GM21825 (cell line): ENCODE data around the gene TMEM150C.

Source experiments
- ATAC-seq: cut with Tn5 transposase; IDR thresholded peaks from one replicate; pipeline ENCODE4 v1.9.1; 2021; ENCODE audit warnings: mild to moderate bottlenecking, moderate library complexity; ENCODE audit not compliant: unreplicated experiment

Gene TMEM150C

DNA sequence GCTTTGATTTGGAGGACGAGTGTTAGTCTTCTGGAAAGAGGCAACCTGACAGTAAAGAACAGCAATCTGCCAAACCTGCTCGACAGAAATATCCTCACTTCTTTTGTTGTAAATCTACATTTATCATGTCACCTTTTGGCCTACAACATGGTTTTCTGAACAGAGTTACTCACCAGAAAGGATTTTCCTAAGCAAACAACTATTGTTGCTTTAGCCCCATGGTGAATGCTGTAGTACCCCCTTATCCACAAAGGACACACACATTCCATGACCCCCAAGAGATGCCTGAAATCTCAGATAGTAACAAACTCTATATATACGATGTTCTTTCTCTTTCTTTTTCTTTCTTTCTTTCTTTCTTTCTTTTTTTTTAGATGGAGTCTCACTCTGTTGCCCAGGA, 42.7 kb downstream of the TMEM150C start:
- no peak for ATAC-seq

DNA sequence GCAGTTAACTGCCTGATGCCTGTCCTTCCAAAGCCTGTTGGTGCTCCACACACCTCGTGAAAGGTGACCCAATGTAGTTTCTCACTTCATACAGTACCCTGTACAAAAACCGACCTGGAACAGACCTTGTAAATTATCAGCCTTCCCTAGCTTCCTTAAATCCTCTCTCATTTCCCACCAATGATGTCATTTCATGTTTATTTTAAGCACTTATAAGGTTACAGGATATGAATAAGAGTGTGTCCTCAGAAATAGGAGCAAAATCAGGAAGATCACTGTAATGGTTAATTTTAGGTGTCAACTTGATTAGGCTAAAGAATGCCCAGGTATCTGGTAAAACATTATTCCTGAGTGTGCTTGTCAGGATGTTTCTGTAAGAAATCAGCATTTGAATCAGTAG, 44.7 kb downstream of the TMEM150C start:
- no peak for ATAC-seq

DNA sequence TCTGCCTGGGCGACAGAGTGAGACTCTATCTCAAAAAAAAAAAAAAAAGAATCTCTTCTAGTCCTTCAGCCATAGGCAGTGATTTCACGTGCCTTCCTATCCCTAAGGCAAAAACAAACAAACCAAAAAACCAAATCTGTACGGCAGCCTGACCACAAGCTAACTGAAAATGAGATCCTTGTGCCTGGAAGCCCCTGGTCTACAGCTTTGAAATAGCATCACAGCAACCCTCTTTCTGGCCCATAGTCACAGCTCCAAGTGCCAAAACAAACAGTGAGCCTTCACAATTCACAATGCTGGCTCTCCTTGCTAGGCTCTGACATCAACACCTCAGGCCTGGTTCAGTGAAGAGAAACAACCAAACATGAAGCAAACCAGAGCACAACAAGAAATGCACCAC, 46.1 kb downstream of the TMEM150C start:
- no peak for ATAC-seq

DNA sequence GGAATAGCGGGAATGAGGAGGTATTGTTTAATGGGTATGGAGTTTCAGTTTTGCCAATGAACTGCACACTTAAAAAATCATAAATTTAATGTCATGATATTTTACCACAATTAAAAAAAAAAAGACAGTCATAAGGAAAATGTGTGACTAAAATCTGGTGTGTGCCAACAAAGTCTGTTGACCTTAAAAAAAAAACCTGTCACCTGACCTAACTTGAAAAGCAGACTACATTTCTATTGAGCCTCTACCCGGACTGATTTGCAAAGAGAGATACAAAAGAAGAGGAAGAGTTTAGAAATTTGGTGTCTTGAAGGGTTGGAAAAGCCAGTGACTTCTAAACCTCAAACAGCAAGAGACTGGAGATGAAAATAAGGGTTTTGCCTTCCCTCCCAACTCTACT, 48.4 kb downstream of the TMEM150C start:
- ATAC-seq: no peak

DNA sequence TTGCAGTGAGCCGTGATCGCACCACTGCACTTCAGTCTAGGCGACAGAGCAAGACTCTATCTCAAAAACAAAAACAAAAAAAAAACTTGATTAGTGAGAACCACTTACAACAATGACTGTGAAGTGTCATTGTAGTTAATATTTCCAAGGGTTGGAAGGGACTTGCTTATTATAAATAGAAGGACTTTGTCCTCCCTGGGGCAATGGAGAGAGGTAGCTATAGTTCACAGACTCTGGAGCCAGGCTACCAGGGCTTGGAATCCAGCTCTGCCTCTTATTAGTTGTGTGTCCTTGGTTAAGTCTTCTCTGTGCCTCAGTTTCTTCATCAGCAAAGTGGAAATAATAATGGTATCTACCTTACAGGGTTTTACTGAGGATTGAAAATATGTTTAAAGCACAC, 51.6 kb downstream of the TMEM150C start:
- ATAC-seq: no peak

DNA sequence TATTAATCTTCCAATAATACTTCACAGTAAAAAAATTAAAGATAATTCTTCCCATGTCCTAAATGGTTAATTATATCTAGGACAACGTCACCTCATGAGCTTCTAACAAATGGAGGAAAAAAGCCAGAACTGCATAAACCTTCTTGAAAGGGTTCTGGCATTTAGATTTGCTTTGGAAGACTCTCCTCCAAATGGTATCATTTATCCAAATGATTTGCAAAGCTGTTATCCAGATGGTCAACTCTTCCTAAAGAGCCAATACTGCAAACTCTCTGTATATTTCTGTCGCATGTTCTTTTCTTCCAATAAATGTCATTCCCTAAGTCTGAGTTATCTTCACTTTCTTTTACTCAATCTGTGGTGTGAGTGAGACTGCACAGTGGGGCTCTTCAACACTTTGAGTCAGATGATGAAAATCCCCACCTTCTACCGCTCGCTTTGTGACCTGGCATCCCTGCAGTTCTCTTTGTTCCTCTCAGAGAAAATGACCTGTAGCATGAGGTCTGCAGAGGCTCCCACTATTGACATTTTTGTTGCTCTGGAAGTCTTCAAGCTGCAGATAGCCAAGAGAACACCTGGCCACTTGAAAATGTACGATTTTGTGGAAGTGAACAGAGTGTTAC, 52.9 kb downstream of the TMEM150C start:
- no peak for ATAC-seq

DNA sequence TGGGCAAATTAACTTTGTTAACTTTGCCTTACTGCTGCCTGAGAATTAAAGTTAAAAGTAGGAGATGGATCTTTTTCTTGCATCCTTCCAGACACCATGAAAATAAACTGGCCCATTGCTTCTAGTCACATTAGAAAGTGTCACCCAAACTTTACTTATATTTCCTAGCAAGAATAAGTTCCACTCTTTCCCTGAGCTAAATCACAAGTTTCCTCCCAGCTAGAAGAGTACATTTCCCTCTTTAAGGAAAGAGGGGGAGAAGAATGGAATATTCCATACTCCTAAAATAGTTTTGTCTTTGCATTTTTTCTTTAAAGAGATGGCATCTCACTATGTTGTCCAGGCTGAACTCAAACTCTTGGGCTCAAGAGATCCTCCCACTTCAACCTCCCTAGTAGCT, 53.8 kb downstream of the TMEM150C start:
- no peak for ATAC-seq

DNA sequence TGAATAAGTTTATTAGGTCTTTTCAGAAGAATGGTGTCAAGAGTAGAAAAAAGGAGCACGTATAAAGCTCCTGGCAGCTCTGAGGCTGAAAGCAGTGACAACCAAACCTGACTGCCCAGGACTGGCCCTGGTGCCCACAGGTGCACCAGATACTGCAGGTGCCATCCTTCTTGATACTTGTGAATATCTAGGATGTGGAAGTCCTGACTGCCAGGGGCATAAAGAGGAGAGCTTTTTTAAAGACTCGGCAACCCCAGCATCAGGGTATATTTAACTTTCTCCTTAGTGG, 60.7 kb downstream of the TMEM150C start:
- no peak for ATAC-seq

DNA sequence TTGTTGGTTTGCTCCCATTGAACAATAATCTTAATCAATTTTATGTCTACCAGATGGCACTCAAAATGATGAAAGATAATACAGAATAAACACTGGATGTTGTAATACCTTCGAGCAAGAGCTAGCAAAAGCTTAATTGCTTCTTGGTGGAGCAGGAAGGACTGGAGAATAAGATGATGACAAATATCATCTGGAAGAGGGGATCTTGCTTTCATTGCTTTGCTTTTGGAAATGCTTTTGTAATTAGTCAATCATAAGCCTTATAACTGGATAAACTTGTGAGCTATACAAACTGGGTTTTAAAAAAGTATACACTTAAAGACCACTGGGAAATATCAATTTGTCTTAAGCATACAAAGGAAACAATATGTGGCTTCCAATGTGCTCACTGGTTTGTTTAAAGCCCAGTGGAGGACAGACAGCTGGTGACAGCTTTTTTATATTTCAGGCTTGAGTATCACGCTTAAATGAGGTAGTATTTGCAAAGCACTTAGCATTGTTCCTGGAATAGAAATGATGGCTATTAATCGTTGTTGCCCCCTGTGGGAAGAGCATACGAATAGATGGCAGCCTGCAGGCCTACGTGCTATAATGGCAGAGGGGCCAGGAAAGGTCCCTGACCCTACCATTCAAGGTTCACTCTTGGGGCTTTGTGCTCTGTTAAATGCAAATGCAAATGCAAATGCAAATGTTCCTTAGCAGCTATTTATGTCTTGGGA, 61.2 kb downstream of the TMEM150C start:
- ATAC-seq: no peak

DNA sequence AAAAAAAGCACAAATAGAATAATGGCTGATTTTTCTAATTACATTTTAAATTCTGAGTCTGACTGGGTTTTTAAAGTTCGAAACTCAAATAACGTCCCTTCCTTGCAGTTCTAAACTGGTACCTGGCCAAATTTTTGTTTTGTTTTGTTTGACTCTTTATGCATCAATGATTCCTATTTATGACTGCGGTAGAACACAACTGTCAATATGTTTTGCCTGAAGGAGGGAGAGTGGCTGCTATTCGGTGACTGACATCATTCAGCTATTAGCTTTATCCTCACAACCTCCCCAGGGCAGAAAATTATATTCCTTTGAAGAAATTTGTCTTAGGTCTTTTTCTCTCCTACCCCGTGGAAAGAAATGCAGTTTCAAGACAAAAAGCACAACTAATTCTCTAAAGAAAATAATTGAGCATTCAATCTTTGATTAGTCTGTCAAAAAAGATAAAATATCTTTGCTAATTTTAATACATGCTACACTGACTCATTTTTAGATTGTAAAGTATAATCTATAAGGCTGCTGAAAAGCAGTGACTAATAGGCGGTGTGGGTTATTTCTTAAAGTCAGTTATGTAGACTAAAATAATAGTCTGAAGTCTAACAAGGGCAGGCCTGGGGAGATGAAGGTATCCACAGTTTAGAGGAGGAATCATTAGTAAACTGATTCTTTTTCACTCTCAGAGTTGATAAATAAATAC, 61.9 kb downstream of the TMEM150C start:
- ATAC-seq: no peak

DNA sequence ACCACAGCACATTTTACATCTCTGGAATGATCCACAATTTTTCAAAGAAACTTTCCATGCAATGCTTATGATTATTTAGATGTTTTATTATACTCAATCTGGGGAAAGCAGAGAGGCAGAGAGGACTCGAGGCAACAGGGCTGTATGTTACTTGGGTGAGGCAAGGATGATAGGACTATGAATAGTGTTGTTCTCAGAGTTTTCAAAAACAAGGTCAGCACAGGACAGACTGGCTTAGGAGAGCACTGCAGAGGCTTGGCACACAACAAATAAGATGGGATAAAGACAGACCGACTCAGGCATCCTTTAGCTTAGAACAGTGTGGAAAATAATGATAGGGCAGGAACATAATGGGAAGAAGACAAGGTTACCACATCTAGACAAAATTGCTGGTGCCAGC, 65.4 kb downstream of the TMEM150C start:
- ATAC-seq: no peak

DNA sequence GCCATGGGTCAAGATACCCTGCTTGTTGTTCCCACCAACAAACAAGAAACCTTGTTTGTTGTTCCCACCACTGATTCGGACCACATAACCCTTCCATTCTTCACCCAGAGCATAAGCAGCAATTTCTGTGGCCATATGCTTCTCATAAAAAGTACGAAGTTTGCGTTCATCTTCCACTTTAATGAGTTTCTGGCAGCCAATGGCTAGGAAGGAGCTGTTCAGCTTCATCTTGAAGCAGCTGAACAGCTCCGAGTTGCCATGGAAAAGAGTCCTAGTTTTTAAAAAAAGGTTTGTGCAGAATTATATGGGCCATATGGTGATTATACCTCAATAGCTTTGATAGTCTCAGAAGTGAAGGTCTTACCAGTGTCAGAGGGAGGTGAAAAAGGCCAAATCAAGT, 66.1 kb downstream of the TMEM150C start:
- ATAC-seq: no peak

DNA sequence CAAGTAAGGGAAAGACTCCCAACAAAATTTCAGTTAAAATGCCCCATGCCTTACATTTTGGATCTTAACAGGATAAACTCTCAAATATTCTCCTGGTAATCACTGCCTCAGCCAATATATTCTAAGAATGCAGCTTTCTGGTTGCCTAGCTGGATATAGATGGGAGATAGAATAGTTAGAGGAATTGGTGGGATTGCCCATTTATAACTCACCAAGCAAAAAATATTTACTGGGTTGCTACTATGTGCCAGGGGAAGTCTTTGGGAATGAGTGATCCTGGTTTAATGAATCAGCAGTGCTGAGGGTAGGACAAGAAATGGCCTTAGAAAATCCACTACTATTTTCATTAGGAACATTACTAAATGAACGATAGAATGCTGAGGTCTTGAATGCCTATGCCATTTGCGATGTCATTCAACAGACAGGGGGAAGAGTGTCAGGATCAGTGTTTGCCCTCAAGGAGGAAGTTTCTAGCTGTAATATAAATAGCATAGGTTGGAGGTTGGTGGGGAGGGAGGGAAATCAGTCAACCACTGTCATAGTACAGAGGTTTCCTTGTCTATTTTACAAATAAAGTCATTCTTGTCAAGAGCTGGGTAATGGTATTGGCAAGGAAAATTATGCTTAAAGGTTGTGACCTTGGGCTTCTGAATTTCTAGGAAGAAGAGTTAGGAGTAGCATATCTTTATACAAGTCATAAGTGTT, 67.9 kb downstream of the TMEM150C start:
- ATAC-seq: no peak

DNA sequence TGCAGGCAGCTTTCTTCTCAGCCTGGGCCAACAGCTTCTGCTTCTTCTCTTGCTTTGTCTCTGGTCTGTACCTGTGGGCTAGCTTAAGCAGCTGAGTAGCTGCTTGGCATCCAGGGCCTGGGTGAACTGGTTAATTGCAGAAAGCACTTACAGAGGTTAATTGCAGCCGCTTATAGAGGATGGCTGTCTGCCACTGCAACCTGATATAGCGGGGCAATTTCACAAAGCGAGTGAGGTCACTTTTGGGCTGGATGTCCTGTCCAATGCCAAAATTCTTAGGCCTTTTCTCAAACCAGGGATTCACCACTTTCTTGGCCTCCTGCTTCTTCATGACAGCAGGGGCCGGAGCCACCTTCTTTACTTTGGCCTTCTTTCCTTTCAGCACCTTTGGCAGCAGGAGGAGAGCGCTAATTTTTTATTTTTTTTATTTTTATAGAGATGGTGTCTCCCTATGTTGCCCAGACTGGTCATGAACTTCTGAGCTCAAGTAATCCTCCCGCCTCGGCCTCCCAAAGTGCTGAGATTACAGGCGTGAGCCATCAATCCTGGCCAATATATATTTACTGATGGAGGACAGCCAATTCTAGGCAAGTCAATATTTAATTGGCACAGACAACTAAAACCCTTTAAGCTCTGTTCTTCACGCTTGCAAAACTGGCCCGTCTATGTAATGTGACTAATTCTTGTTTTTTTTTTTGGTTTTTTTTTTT, 70.4 kb downstream of the TMEM150C start:
- no peak for ATAC-seq

DNA sequence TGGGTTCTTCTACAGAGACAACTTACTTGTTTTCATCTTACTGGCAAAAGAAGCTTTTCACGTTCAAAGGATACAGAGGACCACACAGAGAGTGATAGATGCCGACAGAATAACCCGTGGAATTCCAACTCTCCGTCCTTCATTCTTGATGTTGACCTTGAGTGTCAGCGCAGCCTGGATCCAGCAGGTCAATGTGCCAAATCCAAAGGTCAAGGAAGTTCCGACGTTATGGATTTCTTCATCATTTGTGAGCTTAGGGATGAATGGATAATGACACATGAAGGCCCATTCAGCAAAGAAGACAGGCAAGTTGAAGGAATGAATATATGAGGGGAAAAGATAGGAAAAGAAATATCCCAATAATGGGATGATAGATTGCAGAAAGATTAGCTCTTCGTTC, 71.8 kb downstream of the TMEM150C start:
- ATAC-seq: no peak

DNA sequence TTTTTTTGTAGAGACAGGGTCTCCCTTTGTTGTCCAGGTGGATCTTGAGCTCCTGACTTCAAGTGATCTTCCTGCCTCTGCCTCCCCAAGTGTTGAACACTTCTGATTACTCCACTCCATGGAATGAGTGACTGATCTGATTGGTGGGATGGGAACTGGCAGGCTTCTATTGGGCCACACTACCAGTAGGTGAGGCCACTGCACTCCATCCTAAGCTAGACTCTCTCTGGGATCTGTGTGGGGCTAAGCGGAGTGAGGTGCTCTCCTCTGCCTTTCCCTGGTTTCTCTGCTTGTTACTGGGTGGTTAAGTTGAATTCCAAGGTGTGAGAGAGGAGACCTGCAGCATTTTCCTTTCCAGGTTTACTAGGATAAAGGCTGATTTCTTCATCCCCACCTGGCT, 72.7 kb downstream of the TMEM150C start:
- ATAC-seq: no peak

DNA sequence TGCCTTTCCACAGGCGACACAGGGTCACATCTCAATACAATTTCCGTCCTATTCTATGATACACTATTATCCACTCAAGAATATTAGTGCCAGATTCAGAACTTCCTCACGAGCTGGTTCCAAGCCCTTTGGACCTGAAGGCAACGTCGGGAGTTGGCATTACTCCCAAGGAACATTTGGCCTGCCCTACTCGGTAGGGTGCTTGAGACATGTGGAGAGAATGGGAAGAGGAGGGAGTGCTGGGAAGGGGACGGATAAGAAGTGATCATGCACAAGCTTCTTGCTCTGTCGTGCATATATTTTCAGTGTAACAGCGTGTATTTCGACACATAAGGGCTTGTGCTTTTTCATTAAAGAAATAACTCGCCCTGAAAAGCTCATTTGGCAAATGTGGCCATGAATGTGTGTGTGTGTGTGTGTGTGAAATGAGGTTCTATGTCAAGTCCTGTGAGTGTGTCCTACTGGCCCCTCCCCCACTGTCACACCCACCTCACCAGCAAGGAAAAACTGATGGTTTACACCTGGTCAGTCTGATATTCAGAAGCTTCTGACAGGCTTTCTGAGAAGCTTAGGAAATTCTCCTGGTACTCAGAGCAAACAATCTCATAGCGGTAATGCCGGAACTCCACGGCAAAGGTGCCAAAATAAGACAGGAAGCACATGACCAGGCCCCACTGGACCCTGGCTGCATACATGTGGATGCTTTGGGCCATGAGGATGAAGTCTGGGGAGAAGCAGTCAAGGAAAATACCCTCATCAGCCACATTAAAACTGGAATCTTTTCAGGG, 76.6 kb downstream of the TMEM150C start:
- no peak for ATAC-seq

DNA sequence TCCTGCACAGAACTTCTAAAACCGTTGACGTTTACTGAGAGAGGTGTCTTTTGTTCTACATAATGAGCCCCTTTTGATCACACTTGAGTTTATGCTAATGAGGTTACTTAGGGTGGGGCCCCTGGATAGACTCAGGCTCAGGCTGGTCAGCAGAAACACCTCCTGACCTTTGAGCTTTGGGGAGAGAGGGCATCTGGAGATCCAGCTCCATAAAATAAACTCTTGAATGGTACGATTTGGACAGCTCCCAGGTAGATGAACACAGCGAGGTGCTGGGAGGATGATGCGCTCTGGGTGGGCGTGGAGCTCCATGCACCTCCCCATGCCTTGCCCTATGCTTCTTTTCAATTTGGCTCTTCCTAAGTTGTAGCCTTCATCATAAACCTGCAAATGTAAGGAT, 79.4 kb downstream of the TMEM150C start:
- ATAC-seq: no peak

DNA sequence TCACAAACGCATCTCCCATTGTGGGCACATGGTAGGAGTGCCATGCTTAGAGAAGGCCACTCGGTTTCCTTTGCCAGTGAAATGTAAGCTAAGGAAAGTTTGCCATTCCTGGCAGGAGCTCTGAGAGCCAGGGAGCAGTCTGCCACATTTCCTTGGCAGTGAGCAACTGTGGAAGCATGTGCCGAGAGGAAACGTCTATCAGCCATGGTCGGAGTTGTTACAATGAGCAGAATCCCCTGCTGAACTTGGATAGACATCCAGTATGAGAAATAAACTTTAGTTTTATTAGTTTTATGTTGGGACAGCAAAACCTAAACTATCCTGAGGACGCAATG, 80.3 kb downstream of the TMEM150C start:
- ATAC-seq: no peak

DNA sequence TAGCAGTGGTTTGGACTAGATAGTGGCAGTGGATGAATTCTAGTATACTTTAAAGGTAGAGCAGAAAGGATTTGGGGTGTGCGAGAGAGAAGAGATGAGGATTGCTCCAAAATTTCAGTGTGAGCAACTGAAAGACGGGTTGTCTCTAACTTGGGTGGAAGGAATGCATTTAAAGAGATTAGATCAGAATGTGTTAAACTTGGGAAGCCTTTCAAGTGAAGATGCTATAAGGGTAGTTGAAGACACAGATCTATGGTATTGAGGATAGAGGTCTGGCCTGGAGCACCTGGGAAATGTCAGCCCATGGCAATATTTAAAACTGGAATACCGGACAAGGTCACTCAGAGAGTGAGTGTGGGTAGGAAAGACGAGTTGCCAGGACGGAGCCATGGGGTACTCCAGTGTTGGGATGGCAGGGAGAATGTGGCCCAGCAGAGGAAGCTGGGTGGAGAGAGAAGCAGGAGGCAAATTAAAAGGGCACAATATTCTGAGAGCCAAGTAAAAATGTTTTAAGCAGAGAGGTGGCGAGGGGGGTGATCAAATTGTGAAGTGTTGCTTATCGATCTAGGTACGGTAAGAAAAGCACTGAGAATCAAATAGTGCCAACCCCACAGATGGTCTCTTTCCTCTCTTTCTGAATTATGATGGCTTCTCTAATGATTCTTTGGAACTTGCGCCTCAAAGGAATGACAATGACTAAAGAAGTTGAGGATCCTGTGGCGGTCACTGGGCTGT, 80.8 kb downstream of the TMEM150C start:
- ATAC-seq: no peak
